HG03521 (cell line): ENCODE data around the gene DNAH7.

Experiments
- ATAC-seq: cut with Tn5 transposase; IDR thresholded peaks from one replicate; pipeline ENCODE4 v1.9.1; 2021; ENCODE audit warnings: mild to moderate bottlenecking, moderate library complexity; ENCODE audit not compliant: unreplicated experiment

Gene DNAH7

DNA sequence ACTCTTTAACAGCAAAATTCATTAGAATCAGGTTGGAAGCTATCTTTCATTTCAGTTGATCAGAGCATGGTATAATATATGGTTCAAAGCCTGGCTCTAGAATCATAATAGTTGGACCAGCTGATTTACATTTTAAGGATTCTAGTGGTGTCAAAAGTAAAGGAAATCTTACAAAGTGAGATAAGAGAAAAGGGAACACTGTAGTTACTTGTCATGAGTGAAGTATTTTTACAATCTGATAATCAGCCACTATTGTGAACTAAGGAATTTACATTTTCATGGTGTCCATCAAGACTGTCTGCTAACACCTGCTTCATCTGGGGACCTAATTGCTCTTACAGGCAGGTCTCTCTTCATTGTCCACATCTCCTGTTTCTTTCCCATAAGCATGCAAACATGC is 250.5 kb downstream of the DNAH7 start:
- ATAC-seq = no peak

DNA sequence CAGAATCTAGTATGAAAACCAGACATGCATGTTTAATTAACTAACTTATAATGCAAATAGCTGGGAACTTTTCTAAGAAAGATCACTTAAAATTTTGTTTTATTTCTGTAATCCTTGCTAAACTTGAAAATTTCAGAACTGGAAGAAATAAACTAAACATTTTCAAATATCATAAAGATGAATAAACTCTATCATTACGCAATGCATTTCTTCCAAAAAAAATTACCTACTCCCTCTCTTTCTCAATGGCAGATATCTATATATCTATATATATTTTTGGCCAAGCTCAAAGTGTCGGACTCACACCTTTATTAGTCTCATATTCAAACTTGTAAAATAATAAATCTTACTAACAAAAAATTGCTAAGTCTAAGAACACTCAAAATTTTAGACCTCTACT is 253.6 kb downstream of the DNAH7 start:
- no peak for ATAC-seq

DNA sequence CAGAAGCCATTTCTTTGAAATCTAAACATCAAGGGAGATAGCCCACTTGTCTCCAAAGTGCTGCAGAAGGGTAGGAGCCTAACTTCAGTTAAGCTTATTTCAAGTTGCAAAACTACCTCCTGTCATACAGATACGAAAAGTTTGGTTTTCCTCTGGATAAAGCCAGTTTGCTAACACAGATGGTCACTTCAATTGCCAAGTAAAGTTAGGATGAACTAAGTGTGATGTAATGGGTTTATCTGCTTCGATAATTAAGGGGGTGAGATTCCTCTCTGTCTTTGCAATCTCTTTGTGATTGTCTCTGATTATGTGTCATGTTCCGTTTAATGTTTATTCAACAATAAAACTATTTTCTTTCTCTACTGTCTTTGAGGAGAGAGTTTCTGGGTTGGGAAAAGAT is 255.2 kb downstream of the DNAH7 start:
- ATAC-seq = no peak

DNA sequence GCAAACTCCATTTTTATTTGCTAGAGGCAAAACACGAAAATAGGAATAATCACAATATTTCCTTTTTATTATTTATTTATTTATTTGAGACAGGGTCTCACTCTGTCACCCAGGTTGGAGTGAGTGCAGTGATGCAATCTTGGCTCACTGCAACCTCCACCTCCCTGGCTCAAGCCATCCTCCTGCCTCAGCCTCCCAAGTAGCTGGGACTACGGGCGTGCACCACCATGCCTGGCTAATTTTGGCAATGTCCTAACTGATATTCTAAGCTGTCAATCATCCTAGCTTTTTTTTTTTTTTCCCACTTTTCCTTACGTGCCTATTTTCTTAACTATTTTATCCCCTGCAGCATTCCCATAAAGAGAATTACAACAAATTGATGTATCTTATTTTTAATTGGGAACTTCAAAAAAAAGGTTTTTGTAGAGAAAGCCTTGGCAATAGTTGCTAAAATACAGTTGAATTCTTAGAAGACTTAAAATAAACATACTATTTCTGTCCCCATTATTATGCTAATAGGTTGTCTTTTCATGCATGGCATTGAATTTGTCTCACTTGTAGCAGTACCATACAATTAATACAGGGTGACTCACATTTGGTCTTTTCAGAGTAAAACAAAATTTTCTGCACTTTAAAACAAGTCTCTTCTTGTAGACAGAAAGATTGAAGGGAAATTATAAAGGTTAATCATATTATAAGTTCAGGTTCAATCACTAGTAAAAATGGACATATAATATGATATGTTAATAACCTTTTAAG is 258.1 kb downstream of the DNAH7 start:
- no peak for ATAC-seq

DNA sequence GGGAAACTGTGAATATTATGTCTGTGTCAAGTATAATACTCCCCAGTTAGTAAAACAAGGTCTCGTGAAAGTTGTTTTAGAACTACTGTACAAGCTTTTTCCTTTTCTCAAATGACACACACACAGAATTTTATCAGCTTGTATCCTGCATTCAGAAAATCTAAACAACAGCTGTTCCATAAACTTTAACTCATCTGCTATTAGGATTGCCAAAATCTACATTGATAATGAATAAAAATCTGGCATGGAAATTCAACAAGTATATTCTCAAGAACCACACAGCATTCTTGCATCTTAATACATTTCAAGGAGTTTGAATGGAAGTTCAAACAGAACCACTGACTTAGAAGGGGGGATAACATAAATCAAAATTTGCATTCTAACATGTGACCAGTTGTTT is 260.4 kb downstream of the DNAH7 start:
- ATAC-seq = no peak

DNA sequence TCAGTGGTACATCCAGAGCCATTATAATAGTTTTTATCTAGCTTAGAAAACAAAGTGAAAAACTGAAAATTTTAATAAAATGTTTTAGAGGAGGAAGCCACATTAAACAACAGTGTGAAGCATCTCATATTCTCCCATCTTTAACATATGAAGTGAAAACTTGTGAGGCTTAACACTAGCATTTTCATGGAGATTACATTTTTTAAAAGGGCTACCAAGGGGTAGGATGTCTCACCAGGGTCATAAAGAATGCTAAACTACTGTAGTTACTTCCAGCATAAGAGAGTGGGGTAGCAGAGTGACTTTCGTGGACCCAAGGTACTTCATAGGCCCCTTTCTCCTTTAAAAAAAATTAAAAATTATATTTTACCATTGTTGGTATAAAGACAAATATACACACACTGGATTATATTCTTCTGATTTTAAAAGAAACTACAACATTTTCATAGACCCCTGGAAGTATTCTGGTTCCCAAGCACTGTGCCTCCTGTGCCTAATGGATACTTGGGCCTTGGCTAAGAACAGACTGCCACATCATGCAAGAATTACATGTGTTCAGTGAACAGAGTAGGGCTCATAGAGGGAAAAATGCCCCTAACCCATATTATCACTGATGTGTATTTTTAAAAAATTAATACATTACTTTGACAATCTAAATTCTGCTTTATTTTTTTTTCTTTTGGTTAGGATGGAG is 263.2 kb downstream of the DNAH7 start:
- no peak for ATAC-seq

DNA sequence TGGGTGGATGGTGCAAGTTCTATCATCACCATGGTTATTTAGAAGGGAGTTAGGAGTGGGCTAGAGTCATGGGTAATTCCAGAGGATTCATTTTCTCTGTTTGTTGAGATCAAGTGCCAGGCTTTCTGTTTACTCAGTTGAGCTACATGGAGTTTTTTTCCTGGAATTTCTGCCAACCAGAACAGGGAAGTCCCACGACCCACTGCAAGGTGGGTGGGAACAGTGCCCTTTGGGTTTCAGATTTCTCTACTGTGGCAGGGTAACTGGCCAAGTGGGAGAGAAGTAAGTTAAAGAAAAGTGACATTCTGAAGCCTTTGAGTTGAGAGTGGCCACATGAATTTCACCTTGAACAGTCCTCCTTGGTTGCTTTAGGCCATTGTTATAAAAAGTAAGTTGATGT is 272.8 kb downstream of the DNAH7 start:
- no peak for ATAC-seq

DNA sequence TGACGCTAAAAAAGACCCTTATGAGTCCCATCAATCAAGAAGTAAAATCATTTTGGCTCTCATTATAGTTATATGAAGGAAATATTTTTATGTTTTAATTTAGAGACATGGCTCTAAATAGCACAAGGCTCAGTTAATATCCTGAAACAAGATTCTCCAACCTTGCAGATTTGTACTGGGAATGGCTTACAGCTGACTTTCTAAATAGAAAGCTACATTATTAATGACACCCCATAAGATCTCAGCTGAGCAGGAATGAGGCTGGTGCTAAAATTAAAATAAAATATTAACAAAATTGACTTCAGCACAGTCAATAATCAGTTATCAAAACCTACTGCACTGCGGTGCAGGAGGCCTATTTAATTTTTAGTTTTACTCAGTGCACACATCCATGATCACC is 274.8 kb downstream of the DNAH7 start:
- no peak for ATAC-seq

DNA sequence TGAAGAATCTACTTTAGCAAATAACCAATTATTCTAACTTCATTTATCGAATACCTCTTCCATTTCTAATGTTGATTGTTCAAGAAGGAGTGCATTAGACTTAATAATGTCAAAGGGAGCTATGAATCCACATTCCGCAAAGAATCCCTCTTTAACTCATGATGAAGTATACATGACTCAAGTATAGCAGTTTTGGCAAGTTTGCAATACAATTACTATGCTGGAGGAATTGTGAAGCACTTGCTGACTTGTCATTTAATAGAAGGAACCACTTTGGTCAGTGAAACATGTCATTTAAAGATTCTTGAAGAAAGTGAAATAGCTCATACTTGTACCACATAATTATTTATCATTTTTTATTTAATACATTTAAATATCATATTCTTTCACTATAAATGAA is 286.5 kb downstream of the DNAH7 start:
- no peak for ATAC-seq

DNA sequence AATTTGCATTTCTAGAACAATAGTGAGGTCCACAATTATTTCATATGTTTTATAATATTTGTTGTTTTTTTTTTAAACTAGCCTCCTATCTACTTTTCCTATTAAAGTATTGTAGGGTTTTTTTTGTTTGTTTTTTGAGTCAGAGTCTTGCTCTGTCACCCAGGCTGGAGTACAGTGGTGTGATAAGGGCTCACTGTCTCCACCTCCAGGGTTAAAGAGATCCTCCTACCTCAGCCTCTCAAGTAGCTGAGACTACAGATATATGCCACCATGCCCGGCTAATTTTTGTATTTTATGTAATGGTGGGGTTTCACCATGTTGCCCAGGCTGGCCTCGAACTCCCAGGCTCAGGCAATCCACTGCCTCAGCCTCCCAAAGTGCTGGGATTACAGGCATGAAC is 289.1 kb downstream of the DNAH7 start:
- no peak for ATAC-seq

DNA sequence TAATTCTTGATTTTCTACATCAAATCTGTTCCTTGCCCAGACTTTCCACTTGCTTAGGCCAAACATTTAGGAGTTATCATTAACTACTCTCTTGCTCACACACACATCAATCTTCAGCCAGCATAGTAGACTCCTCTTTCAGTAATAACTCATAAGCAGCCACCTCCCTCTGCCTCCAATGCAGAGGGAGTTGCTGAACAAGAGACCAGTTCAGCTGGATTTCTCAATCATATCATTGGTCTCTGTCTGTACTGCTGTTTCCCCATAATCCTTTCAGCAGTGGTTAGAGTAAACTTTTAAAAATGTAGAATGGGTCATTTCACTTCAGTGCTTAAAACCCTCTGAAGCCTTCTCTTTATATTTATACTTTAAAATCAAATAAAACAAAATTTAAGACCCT is 298.7 kb downstream of the DNAH7 start:
- no peak for ATAC-seq

DNA sequence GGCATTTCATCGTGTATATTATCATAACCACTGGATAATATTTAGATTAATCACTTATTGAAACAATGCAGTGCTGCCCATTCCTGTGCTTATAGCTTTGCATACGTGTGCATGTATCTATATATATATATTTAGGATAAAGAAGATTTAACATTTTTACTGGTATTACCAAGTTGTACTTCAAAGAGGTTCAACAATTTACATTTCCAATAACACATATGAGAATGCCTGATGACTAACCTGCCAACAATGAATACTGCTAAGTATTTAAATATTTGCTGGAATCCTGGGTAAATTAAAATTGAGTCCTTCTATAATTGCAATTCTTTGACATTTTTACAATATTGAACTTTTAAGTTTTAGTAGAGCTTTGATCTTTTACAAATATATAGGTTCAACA is 300.2 kb downstream of the DNAH7 start:
- ATAC-seq = no peak

DNA sequence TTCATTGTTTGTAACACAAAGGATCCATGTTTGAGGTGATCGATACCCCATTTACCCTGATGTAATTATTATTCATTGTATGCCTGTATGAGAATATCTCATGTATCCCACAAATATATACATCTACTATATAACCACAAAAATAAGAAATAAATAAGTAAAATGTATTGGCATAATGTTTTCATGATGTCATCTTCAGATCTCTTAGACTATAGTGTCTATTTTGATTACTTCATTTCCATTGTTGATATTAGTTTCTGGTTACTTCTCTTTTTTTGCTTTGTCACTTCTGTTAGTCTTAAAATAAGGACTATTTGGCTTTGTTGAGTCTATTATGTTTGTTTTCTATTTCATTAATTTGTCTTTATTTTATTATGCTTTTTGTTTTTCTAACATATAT is 301.9 kb downstream of the DNAH7 start:
- no peak for ATAC-seq

DNA sequence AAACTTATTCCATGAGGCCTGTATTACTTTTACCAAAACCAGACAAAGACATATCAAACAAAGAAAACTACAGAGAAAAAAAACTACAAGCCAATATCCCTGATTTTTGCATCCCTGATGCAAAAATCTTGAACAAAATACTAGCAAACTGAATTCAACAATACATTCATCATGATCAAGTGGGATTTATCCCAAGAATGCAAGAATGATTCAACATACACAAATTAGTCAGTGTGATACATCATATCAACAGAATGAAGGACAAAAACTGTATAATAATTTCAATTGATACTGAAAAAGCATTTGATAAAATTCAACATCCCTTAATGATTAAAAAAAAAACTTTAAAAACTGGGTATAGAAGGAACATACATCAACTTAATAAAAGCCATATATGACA is 304.8 kb downstream of the DNAH7 start:
- no peak for ATAC-seq

DNA sequence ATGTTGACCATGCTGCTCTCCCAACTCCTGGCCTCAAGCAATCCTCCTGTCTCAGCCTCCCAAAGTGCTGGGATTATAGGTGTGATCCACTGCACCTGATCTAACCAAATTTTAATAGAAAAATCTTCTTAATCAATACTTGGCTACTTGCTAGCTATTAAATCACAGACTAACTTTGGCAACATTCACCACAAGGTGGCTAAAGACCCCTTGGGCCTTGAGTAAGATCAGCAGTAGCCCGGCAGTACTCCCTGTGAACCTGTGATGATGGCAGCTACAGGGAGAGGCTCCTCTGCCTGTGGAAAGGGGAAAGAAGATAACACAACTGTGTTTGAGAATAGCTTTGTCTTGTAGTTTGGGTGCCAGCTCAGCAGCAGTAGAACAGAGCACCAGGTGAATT is 308.8 kb downstream of the DNAH7 start:
- no peak for ATAC-seq

DNA sequence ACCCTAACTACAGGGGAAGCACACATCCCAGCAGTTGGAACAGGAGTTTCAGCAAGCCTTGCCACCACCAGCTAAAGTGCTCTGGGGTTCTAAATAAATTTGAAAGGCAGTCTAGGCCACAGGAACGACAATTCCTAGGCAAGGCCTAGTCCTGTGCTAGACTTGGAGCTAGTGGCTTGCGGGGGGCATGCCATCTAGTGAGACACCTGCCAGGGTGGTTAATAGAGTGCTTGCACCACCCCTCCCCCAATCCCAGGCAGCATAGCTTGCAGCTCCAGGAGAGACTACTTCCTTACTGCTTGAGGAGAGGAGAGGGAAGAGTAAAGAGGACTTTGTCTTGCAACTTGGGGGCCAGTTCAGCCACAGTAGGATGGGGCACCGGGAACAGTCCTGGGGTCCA is 309.8 kb downstream of the DNAH7 start:
- no peak for ATAC-seq

DNA sequence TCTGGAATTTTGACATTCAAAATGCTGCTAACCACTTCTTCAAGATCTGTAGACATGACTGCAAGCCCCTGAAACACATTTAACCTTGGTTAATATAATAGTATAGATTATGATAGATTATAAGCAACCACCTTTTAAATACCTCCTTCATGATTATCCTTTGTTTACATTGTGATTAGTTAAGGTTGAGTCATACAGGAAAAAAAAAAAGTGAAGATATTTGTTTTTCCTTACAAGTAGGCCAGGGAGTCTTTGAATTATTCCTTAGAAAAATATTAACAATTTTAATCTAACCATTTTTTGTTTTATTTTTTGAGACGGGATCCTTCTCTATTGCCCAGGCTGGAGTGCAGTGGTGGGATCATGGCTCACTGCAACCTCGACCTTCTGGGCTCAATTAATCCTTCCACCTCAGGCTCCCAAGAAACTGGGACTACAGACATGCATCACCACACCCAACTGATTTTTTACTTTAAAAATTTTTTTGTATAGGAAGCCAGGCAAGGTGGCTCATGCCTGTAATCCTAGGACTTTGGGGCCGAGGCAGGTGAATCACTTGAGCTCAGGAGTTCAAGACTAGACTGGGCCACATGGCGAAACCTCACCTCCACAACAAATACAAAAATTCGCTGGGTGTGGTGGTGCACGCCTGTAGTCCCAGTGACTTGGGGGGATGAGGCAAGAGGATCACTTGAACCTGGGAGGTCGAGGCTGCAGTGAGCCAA is 312.3 kb downstream of the DNAH7 start:
- no peak for ATAC-seq

DNA sequence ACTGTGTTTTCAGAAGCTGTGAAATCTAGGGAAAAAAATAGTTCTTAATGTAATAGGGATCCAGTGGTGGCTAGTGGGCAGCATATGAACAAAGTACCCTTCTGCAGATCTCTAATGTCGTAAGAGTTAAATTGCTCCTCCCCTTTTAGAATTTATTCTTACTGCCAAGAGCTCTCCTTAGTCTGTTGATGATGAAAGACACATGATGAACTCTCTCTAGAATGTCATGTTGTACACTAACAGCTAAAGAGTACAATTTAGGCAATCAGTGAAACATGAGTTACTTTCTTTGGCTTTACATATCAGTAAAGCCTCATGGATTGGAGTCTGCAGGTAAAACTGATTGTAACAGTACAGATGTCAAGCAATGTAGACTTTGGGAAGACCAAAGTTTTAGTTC is 327.4 kb downstream of the DNAH7 start:
- no peak for ATAC-seq

DNA sequence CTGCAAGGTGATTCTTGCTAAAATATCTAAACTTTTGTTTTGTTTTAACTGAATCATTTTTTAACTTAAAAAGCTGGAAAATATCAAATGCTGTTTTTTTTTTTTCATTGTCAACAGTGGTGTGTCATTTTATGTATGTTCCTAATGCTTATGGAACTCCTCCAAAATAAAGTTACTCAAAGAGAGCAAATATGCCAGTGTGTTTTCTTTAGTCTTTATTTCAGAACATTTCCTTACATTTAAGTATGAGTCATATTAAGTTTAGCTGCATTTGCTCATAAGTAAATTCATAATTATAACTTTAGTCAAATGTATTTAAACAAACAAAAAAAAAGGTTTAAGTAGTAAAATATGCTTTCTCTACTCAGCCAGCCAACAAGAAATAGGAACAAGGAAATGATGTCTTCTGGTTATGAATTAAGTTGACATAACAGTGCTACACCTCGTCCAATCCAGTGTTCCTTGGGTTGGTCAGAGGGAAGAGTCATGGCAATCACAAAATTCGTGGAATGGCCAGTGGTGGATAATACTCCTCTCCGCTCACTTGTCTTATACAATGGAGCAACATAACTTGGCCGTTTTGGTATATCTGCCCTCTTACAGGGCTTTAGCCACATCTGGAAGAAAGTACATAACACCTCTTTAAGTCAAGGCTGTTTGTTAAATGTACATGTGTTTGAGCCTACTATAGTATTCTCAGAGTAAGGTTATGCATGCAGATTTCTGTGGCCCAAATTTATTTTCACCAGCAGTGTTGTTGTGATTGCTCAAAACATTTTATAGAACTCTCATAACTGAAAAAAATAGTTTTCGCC is 330.9 kb downstream of the DNAH7 start:
- ATAC-seq = no peak

DNA sequence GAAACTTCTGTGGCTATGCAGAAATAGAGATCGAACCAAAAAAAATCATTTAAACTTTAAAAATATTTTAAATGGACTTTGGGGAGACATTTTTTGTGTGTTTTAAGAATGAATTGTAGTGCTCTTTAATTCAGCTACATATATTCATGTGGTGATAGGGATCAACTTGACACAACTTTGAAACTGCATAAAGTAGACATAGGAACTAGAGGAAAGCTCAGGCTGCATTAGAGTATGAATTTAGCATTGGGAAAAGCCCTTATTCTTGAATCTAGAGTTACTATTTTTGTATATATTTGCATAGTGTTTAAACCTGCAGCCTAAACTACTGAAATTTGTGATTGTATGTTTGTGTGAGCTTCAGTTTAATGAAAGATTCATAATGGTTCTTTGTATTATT is 333.3 kb downstream of the DNAH7 start:
- ATAC-seq = no peak

DNA sequence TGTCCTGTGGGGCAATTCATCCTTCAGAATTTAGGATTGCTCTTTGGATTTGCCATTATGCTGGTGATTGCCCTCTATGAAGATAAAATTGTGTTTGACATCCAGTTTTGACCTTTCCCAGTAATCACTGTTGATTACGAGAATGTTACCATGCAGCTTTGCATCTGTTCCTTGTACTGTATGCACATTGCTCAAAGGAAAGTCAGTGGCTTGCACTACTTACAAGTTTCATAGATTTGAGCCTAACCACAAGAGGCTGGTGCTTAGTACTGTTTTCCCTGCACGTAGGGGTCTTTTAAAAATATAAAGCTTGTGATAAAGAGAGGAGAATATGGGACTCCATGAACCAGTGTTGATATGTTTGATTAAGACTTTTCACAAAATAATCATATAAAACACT is 333.7 kb downstream of the DNAH7 start:
- ATAC-seq = no peak
